ENCODE results near the gene FFAR2. TPM values are rescaled to one million over a fixed set of nuclear protein-coding genes. Genes with fewer than 3 reads are reported as not detected.

Gene FFAR2
- total RNA-seq, 1 experiment from 2014 or later, result not detected

DNA sequence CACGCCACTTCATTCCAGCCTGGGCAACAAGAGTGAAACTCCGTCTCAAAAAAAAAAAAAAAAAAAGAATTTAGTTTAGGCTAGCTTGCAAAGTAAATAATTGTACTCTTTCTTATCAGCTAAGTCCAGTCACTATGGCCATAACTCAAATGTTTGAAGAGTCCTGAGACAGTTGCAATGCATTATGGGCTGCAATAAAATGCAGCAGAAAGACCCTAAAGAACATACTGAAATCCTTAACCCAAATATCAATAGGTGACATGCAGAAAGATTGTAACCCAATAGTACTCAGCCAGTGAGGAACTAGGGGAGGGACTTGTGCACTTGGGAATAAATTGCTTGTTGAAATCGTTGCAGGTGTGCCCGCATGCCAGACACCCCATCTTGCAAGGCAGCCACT is 20.9 kb upstream of the FFAR2 start:
- Histone ChIP-seq H2BK20ac (ENCODE audit: low read depth, low read length, poor library complexity, severe bottlenecking) (no peak overlapping the region), H4K20me1 (ENCODE audit: control insufficient read depth, insufficient read depth, insufficient read length) (no peaks in the 10 kb centered on the region), H3K14ac (ENCODE audit: insufficient read depth, low read length) (no peak overlapping the region), H3K18ac (ENCODE audit: insufficient read length, low read depth, low read length) (no peak overlapping the region), H2AFZ (ENCODE audit: low read length) (no peak overlapping the region), H2BK120ac (ENCODE audit: low read depth, low read length, poor library complexity, severe bottlenecking) (no peak overlapping the region), H3K23me2 (ENCODE audit: insufficient read length, low read depth, low read length, poor library complexity, severe bottlenecking) (no peaks in the 10 kb centered on the region), H4K8ac (replicated peaks; ENCODE audit: insufficient read length, low read depth, low read length) (no peak overlapping the region), H4K5ac (ENCODE audit: insufficient read length, low read depth, low read length) (no peak overlapping the region), H3K9me3 (ENCODE audit: control insufficient read depth, low read depth, low read length) (no peaks in the 10 kb centered on the region), H3K27ac (ENCODE audit: insufficient read length, low read depth, low read length) (no peak overlapping the region), H2BK12ac (ENCODE audit: insufficient read length, low read depth, low read length) (no peak overlapping the region), H2BK5ac (ENCODE audit: insufficient read length, low read length) (no peak overlapping the region), H3K27me3 (ENCODE audit: insufficient read depth, low read length) (no peaks in the 10 kb centered on the region), H3K4me2 (ENCODE audit: insufficient read depth, insufficient read length, low read length) (no peak overlapping the region), H3K9ac (ENCODE audit: extremely low read depth, insufficient read length, low read length) (no peak overlapping the region), H3K56ac (ENCODE audit: insufficient read length, low read depth, low read length) (no peak overlapping the region), H2BK15ac (ENCODE audit: low read depth, low read length) (no peak overlapping the region), H3K79me2 (ENCODE audit: insufficient read depth, low read length) (no peaks in the 10 kb centered on the region), H4K91ac (ENCODE audit: insufficient read length, low read depth, low read length) (no peak overlapping the region), H3K79me1 (ENCODE audit: insufficient read depth, low read depth, low read length, poor library complexity, severe bottlenecking) (no peaks in the 10 kb centered on the region), H3K4ac (ENCODE audit: low read depth, low read length) (no peak overlapping the region), H3K23ac (ENCODE audit: insufficient read length, low read depth, low read length) (no peak overlapping the region), H3K4me1 (ENCODE audit: insufficient read depth, low read length) (no peaks in the 10 kb centered on the region), H2AK5ac (ENCODE audit: insufficient read length, low read length) (no peak overlapping the region), H3T11ph (ENCODE audit: low read length) (no peak overlapping the region)
- no peak overlapping the region for H3K27ac Mint-ChIP-seq
- TF ChIP-seq, protein P1, sequence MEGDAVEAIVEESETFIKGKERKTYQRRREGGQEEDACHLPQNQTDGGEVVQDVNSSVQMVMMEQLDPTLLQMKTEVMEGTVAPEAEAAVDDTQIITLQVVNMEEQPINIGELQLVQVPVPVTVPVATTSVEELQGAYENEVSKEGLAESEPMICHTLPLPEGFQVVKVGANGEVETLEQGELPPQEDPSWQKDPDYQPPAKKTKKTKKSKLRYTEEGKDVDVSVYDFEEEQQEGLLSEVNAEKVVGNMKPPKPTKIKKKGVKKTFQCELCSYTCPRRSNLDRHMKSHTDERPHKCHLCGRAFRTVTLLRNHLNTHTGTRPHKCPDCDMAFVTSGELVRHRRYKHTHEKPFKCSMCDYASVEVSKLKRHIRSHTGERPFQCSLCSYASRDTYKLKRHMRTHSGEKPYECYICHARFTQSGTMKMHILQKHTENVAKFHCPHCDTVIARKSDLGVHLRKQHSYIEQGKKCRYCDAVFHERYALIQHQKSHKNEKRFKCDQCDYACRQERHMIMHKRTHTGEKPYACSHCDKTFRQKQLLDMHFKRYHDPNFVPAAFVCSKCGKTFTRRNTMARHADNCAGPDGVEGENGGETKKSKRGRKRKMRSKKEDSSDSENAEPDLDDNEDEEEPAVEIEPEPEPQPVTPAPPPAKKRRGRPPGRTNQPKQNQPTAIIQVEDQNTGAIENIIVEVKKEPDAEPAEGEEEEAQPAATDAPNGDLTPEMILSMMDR (conservative IDR thresholded peaks at IDR 0.05), result no peak
- H3K9me3 Mint-ChIP-seq, result peaks cover 0 to 8% of the 10 kb centered on the region in 2 experiments; a peak in 3 of 5 replicates
- H3K4me1 Mint-ChIP-seq, result no peaks in the 10 kb centered on the region
- no peak for DNase-seq
- peaks cover 29% of the 10 kb centered on the region for H3K27me3 Mint-ChIP-seq (ENCODE audit: low read depth)
- no peak overlapping the region for H3K4me3 Mint-ChIP-seq
- whole genome bisulfite sequencing (ENCODE audit: extremely low coverage, insufficient read length, low lambda C conversion rate), result no CpG with 5 or more reads among the region's 4 CpGs
- H3K36me3 Mint-ChIP-seq (ENCODE audit: insufficient read depth in 1 of 3, low read depth in 3 of 3), result no peaks in the 10 kb centered on the region; a peak in 2 of 7 replicates

Data from H9 (cell line).